NAMALWA (cell line): ENCODE data around the gene OCLN.
A peak's percentile ranks its signal among the peaks of the same experiment; 100 is the strongest.
"Not testable (repeated sequence)": the region's sequence is repeated elsewhere in the genome, so short reads cannot be mapped to it uniquely, and the experiment has no call there.

Source experiments
- DNase-seq: peaks from one replicate; pipeline ENCODE4 v3.0.0-alpha.2; 2015; ENCODE audit warnings: low spot score

The OCLN gene

GRCh38 chr5:69528035-69528434 lies 35.4 kb downstream of the OCLN start:
- no peak for DNase-seq

- no peak for DNase-seq
These were observed 36.0 kb downstream of the OCLN start for GRCh38 chr5:69528609-69529008.

GRCh38 chr5:69530561-69531405 lies 38.2 kb downstream of the OCLN start:
- no peak for DNase-seq

- no peak for DNase-seq
These were observed 38.8 kb downstream of the OCLN start for GRCh38 chr5:69531406-69531801.

- not testable (repeated sequence) for DNase-seq
These were observed 45.3 kb downstream of the OCLN start for GRCh38 chr5:69537911-69538310.

GRCh38 chr5:69538735-69539134 lies 46.1 kb downstream of the OCLN start:
- not testable (repeated sequence) for DNase-seq

GRCh38 chr5:69541347-69541746 lies 48.8 kb downstream of the OCLN start:
- DNase-seq = not testable (repeated sequence)

GRCh38 chr5:69542838-69543618 lies 50.4 kb downstream of the OCLN start:
- not testable (repeated sequence) for DNase-seq

- DNase-seq = not testable (repeated sequence)
These were observed 52.0 kb downstream of the OCLN start for GRCh38 chr5:69544602-69545001.

- DNase-seq = peak; percentile 78
These were observed 67.3 kb downstream of the OCLN start, which contains the start of gene GTF2H2C for GRCh38 chr5:69559908-69560330. TSS of gene GTF2H2C (plus strand) at chr5:69560191. CDS start at chr5:69565133, 4,942 bp downstream.

- DNase-seq = peak; percentile 1
These were observed 68.2 kb downstream of the OCLN start for GRCh38 chr5:69560587-69561431.

- not testable (repeated sequence) for DNase-seq
These were observed 73.6 kb downstream of the OCLN start for GRCh38 chr5:69566172-69566571.

GRCh38 chr5:69568072-69568471 lies 75.5 kb downstream of the OCLN start:
- not testable (repeated sequence) for DNase-seq

- not testable (repeated sequence) for DNase-seq
These were observed 90.8 kb downstream of the OCLN start for GRCh38 chr5:69583356-69583755.

GRCh38 chr5:69596114-69596840 lies 103.7 kb downstream of the OCLN start:
- not testable (repeated sequence) for DNase-seq

GRCh38 chr5:69601947-69602346 lies 109.4 kb downstream of the OCLN start:
- not testable (repeated sequence) for DNase-seq

GRCh38 chr5:69606839-69607238 lies 114.2 kb downstream of the OCLN start:
- not testable (repeated sequence) for DNase-seq
